Body of pancreas (tissue), 4 donors: ENCODE data around the gene CD14.

ENCODE experiments used
- POLR2A ChIP-seq, 3 donors: fragments of 450-650 bp; IDR thresholded peaks; one replicate each; pipeline ENCODE4 v1.6.1; 2016; ENCODE audit warnings: antibody characterized with exemption in 3 of 3, mild to moderate bottlenecking in 2 of 3
- TF ChIP-seq, protein P1 (sequence below), 7 experiments: fragments of 450-650 bp in 4 of 7; fragments of 200-600 bp in 3 of 7; sonication (generic) in 3 of 7; IDR thresholded peaks; one replicate each; pipeline ENCODE4 v1.5.1; 2016 to 2019; ENCODE audit warnings: antibody characterized with exemption in 7 of 7

DNA sequence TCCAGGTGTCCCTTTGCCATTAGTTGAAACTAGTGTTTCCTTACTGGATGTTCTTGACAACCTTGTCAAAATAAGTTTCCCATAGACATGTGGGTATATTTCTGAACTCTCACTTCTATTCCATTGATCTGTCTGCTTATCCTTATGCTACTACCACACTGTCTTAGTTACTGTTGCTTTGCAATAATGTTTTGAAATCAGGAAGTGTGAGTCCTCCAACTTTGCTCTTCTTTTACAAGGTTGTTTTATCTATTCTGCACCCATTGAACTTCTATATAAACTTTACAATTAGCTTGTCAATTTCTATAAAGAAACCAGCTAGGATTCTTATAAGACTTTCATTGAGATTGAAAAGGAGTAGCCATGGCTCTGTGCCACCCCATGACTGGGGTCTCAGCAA is 24.3 kb downstream of the CD14 start:
- TF ChIP-seq, protein P1, sequence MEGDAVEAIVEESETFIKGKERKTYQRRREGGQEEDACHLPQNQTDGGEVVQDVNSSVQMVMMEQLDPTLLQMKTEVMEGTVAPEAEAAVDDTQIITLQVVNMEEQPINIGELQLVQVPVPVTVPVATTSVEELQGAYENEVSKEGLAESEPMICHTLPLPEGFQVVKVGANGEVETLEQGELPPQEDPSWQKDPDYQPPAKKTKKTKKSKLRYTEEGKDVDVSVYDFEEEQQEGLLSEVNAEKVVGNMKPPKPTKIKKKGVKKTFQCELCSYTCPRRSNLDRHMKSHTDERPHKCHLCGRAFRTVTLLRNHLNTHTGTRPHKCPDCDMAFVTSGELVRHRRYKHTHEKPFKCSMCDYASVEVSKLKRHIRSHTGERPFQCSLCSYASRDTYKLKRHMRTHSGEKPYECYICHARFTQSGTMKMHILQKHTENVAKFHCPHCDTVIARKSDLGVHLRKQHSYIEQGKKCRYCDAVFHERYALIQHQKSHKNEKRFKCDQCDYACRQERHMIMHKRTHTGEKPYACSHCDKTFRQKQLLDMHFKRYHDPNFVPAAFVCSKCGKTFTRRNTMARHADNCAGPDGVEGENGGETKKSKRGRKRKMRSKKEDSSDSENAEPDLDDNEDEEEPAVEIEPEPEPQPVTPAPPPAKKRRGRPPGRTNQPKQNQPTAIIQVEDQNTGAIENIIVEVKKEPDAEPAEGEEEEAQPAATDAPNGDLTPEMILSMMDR (IDR thresholded peaks at IDR 0.05) = no peak
- no peak for TF ChIP-seq POLR2A (IDR thresholded peaks at IDR 0.05)
